ENCODE results near the gene NBPF6.
"Not testable (repeated sequence)": the region's sequence is repeated elsewhere in the genome, so short reads cannot be mapped to it uniquely, and the experiment has no call there.

GRCh38 chr1:108496856-108497255, 46.7 kb downstream of the NBPF6 start:
- TF ChIP-seq, protein P1, sequence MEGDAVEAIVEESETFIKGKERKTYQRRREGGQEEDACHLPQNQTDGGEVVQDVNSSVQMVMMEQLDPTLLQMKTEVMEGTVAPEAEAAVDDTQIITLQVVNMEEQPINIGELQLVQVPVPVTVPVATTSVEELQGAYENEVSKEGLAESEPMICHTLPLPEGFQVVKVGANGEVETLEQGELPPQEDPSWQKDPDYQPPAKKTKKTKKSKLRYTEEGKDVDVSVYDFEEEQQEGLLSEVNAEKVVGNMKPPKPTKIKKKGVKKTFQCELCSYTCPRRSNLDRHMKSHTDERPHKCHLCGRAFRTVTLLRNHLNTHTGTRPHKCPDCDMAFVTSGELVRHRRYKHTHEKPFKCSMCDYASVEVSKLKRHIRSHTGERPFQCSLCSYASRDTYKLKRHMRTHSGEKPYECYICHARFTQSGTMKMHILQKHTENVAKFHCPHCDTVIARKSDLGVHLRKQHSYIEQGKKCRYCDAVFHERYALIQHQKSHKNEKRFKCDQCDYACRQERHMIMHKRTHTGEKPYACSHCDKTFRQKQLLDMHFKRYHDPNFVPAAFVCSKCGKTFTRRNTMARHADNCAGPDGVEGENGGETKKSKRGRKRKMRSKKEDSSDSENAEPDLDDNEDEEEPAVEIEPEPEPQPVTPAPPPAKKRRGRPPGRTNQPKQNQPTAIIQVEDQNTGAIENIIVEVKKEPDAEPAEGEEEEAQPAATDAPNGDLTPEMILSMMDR (conservative IDR thresholded peaks at IDR 0.05; ENCODE audit: low read depth, low read length): not testable (repeated sequence)
- TF ChIP-seq EZH2 (IDR thresholded peaks at IDR 0.05; ENCODE audit: borderline replicate concordance, low read depth, low read length, poor library complexity, severe bottlenecking): not testable (repeated sequence)

Data from A673 (cell line).